GM23248 (cell line): ENCODE data around the gene ADAMTS6.

Experiments
- EZH2 ChIP-seq: fragments of 200-600 bp; sonication (generic); IDR thresholded peaks from 2 replicates; pipeline ENCODE4 v1.6.1; 2018; ENCODE audit warnings: antibody characterized with exemption, mild to moderate bottlenecking; ENCODE audit not compliant: insufficient read depth, poor library complexity, severe bottlenecking
- EZH2phosphoT487 ChIP-seq: fragments of 200-600 bp; sonication (generic); IDR thresholded peaks from 2 replicates; pipeline ENCODE4 v1.6.1; 2018; ENCODE audit warnings: antibody characterized with exemption, moderate library complexity, mild to moderate bottlenecking, low read depth; ENCODE audit not compliant: insufficient read depth

- TF ChIP-seq EZH2 (no peak), EZH2phosphoT487 (no peak)
Measured at GRCh38 chr5:65299861-65300260, 181.9 kb downstream of the ADAMTS6 start.
